Measurements from ENCODE around the gene FIGLA.

The FIGLA gene, protein sequence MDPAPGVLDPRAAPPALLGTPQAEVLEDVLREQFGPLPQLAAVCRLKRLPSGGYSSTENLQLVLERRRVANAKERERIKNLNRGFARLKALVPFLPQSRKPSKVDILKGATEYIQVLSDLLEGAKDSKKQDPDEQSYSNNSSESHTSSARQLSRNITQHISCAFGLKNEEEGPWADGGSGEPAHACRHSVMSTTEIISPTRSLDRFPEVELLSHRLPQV

DNA sequence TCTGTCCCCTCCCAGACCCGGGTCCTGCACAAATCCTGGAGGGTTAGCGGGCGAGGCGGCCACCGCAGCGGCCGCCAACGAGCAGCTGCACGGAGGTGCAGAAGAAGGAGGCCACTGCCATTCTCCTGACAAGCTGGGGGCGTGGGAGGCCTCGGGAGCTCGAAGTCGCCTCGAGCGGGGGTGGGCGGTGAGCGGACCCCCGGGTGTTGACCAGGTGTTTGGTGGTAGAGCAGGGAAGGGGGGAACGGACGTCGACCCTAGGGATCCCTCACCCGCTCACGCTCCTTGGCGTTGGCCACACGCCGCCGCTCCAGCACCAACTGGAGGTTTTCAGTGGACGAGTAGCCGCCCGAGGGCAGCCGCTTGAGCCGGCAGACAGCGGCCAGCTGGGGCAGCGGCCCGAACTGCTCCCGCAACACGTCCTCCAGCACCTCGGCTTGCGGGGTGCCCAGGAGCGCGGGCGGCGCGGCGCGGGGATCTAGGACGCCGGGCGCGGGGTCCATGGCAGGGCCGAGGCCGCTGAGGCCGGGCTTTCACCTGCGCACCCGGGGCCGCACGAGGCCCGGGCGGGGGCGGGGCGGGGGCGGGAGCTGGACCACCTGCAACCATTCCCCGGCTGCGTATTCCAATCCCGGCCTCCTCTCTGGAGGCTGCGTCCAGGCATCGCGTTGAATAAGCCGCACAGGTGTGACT lies at the start of gene FIGLA:
FIGLA (minus strand) TSS at position 508 of the 693 bp plus-strand sequence; CDS start at position 503, 5 bp downstream.
- DNase-seq (ENCODE audit: low spot score): peak; percentile 72

DNA sequence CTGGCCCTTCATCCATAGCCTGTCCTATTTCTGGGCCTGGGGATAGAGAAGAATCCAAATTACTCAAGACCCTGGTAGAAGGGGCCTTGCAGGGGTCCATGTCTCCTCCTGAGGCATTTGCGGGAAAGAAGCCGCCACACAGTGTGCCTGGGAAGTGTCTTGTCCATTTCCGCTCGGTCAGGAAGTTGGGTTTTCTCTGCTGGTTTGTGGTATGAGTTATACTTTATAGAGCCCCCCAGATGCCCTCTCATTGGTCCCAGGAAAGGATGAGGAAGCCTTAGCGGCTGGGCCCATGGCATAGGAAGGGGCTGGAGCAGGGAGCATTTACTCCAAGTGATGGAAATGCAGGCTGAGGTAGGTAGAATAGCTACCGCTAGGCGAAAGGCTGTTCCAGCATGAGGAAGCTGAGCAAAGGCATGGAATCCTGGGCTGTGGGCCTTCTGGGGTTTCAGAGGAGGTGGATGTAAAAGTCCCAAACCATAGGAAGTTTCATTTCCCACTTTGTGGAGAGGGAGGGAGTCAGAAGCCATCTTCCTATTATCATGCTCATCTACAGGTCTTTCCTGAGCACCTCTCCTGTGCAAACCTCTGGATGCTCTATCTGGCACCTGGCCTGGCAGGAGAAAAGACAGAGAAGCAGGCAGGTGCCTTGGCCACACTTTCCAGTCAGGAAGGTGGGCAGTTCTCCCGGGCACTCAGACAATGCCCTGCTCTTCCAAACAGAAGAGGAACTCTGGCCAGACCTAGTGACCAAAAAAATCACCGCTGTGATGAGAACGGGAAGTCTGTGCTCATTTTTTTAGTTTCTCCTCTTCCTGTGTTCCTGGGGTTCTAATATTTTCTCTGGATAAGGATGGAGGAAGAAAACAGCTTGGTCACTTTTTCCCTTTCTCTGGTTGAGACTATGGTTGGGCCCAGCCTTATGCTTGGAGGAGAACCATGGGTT lies 47.8 kb upstream of the FIGLA start:
- DNase-seq (ENCODE audit: low spot score): no peak

DNA sequence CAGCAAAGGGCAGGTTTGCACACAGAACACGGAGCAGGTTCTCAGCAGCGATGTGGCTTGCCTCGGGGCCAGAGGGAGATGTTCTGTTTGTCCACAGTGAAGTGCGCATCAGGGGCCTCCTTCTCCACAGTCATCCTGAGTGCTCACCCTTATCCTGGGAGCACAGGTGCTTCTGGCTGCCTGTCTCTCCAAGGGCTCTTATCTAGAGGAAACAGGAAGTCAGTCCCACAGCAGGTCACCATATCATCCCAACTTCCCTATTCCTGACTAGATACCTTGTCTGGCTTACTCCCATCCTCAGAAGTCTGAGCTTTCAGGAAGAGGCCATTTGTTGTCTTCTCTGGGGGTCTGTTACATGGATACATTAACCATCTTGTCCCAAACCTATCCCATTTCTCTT lies 45.2 kb upstream of the FIGLA start, which contains the start of gene CD207:
CD207 (minus strand) TSS at position 174 of the 400 bp plus-strand sequence; CDS start at position 134, 40 bp downstream.
- DNase-seq (ENCODE audit: low spot score): no peak

DNA sequence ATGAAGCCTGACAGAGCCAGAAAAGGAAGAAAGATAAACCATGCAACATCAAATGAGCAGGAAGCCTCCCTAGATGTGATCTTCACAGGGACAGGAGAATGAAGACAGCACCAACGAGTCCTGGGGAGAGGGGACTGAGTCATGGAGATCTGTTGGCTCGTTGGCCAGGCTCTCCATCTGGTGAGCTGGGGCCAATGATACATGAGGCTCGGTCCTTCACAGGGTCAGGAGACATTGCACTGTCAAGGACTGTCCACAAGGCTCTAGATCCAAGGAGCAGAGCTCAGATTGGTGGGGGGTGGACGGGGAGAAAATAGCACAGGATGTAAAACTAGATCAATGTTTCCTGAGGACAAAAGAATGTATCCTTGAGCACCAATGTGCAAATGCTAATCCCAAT lies 44.4 kb upstream of the FIGLA start:
- DNase-seq (ENCODE audit: low spot score): no peak

DNA sequence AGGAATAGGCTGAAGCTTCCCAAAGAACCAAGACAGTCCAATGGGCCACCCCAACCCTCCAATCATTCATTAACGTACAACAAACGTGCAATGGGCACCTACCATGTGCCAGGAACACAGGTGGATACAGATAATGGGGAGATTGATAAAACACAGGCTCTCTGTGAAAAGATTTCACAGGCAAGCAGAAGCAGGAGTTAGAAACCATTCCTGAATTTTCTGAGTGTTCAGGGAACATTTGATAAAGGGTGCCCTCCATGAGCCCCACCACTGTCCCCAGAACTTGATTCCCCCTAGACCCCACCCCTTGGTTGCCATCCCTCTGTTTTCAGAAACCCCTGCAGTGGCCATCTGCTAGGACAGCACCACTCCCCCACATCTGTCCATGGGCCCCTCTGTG lies 43.7 kb upstream of the FIGLA start:
- DNase-seq (ENCODE audit: low spot score): no peak

DNA sequence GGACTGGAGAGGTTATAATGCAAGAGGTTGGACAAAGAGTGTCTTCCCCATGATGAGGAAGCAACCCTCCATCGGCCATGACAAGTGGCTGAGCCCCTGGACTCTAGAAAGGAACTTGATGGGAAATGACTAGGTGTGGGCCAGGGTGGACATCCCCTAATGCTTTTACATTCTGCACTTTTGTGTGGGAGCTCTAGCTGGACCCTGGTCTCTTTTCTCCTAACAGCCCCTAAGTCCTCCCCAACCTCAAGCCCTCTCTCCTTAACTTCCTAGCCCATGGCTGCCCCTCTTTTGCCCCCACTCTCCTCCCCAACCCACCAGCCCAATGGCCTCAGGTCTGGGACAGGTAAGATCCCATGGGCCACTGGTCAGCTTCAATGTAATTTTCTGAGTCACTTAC lies 42.8 kb upstream of the FIGLA start:
- DNase-seq (ENCODE audit: low spot score): no peak

DNA sequence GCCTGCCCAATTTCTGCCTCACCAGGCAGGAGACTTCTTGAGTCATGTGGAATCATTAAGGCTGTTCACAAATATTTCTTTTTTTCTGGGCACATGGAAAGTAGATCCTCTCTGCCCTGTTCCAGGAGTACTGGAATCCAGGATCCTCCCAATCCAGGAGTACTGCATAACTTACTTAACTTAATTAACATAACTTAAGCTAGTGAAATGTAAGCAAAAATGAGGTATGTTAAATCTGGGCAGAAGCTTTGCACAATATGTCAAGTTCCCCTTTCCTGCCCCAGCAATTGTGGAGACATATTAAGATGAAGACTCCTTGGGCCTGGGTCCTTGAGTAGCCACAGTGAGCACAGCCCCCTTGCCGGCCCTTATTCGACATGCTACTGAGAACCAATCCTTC lies 41.9 kb upstream of the FIGLA start:
- no peak for DNase-seq (ENCODE audit: low spot score)

DNA sequence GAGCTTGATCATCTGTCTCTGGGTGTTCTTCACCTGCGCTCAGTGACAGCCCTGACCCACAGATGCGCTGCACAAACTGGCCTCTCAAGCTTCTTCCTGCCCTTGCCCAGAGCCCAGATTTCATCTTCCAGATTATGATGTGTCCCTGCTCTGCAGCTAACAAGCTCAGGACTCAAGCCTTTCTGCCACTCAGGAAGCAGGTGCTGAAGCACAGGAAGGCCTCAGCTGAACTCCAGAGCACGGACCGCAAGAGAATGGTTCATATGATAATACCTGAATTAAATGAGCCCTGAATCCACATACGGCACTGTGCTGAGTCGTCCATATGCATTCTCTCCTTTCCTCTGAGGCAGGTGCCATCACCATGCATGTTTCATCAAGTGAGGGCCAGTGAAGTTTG lies 41.4 kb upstream of the FIGLA start:
- no peak for DNase-seq (ENCODE audit: low spot score)

DNA sequence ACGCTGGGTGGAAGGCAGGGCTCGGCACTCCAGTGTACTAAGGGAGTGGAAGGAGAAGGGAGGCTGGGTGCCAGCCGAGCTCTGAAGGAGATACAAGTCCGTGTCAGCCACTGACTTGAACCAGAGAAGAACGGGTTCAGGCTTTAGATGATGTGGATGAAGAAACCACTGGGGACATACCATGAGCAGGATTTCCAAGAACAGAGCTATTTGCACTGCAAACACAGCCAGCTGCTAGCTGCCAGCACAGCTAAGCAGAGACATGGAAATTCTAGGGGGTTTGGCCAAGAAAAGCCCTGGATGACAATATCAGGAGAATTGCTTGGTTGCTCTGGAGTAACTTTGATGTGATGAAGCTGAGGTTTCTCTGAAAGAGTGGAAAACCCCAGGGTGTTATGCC lies 39.9 kb upstream of the FIGLA start:
- DNase-seq (ENCODE audit: low spot score): no peak

DNA sequence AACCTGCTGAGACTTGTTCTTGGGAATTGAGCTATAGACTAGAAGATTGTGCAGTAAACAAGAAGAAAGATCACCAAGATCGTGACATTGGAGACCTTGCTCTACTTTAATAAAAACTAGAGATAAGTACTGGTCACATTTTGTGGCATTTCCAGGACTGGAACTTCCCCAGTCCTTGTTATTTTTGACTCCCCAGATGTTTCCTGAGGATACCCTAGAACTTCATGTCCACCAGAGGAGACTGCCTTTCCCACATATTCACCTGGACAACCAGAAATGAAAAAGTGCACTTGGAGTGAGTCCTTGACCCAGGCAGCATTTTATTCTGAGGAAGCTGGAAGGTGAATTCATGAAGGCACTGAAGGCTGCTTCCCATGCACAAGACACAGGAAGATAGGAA lies 39.5 kb upstream of the FIGLA start:
- DNase-seq (ENCODE audit: low spot score): no peak

DNA sequence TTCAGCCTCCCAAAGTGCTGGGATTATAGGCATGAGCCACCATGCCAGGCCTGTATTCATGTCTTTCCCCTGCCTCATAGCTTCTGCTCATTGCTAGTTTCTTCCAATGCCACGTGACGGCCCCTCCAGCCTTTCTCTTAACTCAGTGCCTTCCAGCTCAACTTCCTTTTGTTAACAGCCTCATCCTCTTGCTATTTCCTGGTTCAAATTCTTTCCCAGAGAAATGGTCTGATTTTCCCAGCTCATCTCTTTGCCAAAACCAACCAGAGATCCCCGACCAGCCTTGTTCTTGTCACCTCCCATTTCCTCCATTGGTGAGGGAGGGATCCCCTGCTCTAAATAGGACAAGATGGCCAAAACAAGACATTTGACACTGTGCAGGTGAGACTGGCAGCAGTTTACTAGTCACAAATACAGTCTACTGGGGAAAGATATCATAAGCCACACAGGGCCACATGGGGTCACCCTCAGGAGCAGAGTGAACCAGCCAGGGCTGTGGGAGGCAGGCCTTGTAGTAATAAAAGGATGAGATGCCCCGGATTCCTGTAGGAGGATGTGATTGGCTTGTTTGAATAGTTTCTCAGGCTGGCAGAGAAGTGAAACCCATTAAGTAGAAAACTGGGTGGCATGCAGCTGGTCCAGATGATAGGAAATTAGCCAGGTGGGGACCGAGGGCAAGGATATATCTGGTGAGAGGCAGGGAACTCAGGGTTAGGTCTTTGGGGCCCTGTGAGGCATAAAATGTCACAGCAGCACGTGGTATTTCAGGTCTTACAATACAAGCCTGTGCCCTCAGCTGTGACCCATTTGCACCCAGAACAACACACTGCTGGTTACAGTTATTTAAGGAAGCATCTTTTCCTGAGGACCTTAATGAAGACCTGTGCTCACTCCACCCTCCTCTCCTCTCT lies 38.7 kb upstream of the FIGLA start:
- no peak for DNase-seq (ENCODE audit: low spot score)

DNA sequence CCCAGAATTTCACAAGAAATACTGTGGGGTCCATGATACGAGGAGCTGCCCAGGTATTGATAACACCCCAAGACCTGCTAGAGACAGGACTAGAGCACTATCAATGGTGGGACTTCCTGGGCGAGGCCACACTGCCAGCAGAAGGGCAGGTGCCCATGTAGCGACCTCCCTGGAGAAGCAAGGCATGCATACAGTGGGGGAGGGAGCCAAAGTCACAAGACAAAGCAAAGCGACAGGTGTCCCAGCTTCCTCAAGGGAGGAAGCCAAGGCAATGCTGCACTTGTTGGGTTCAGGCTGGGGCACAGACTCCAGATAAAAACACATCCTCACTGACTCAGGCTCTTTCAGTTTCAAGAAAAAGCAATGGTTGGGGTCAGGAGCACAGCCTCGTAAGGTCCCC lies 37.7 kb upstream of the FIGLA start:
- DNase-seq (ENCODE audit: low spot score): no peak

DNA sequence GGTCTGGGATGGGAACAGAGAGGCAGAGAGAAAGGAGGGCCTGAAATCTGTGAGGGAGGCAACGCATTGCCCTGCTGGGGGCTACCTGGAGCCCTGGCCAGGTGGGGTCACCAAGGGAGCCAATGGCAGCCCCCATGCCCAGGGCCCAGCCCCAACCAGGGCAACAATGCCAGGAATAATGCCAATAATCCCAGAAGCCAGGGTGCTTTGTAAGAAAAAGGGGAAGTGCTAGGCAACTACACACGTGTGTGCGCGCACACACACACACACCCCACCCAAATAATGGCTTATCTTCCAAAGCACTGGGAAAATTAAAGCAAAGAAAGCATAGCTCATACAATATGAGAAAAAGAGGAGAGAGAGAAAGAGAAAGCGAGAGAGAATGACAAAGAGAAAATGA lies 36.9 kb upstream of the FIGLA start:
- no peak for DNase-seq (ENCODE audit: low spot score)

DNA sequence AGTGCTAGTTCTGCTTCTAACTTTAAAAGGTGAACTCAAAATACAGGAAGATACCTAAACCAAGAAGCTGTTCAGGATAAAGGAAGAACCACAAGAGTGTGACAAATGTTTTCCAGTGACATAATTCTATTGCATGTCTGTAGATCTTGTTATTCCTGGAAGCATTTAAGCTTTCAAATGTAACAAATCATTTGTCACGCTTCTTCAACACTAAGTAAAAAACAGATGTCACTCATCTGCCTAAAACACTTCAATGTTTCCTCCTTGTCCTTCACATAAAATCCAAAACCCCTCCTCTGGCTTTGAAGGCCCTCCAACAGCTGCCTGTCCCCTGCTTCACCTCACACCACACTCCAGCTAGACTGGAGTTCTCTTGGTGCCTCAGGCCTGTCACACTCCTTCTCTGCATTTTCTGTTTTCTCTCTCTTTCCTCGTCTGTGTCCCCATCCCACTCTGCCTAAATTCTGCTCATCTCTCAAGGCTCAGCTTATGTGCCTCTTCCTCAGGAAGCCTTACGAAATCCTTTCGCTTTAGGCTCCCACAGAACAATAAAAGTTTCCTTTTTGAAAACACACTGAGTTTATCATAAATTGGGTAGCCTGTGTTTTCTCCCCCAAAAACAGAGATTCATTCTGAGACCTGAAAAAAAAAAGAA lies 36.4 kb upstream of the FIGLA start:
- no peak for DNase-seq (ENCODE audit: low spot score)

DNA sequence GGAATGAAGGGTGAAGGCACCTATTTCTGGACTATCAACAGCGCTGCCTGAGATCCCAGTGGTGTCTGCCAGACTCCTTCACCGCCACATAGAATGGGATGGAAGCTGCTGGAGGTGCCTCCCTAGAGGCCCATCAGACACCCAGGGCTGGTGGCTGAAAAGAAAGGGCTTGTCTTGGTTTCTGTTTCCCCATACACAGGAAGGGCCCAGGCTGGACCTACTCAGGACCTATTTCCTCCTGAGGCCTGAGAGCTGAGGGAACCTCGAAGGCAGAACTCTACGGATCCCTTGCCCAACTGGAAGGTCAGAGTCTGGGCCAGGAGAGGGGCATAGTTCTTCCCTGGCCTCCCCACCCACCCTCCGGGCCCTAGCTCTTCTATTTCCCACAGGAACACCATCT lies 32.8 kb upstream of the FIGLA start:
- no peak for DNase-seq (ENCODE audit: low spot score)

DNA sequence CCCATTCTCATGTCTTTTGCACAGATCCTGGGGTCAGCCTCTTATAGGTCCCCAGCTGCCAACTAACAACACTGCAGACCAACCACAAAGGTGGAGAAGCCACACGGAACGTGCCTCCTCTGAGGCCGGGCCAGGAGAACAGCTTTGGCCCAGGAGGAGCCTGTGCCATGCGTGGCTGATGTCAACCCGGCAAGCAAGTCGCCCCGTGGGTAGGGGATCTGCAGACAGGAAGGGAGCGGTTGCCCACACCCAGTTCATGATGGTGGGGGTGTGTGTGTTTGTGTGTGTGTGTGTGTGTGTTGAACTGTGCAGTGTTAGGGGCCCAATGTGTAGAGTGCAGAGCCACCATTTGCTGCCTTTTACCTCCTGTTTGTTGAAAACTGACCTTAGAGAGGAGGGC lies 32.4 kb upstream of the FIGLA start:
- no peak for DNase-seq (ENCODE audit: low spot score)

DNA sequence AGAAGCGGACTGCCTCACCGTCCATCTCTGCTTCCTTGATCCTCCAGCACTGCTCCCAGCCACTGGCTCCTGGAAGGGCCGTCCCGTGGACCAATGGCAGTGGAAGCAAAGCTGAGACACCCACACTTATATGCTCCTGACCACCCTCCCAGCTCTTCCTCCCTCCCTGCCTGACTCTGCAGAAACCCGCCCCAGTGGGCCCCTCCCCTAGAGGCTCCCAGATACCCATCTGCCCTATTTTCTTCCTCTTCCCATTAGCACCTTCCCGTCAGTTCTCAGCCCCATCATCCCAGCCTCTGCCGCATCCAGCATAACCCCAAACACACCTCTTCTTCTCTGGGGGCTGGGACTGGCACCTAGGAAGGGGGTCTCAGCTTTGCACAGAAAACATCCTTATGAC lies 30.1 kb upstream of the FIGLA start, which contains the start of gene CLEC4F:
CLEC4F (minus strand) TSS at position 101 of the 400 bp plus-strand sequence; CDS start at position 25, 76 bp downstream.
- no peak for DNase-seq (ENCODE audit: low spot score)

DNA sequence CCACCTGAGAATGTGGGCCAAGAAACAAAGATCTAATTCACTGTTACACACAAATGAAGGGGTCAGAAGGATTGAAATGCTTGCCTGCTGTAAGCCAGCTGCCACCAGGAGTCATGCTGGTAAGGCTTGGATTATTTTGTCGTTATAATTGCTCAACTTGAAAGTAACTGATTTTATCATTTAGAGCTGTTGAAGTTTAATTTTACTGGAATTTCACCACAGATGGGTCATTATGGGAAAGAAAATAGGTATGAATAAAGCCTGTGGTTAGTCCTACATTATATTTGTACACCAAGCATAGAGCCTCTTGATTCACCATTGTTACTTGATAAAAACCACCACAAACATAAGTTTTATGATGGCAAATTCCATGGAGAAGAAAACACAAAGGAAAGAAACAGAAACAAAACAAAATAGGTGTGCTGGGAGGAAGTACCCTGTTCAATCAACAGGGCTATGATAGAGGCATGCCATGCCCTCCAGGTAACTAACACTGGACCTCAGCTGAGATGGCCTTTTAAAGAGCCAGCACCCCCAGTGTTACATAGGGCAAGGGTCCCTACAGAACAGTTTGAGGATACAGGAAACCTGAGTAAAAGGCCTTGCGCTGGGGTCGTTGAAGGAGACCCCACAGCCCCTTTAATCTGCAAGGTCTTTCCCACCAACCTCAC lies 27.0 kb upstream of the FIGLA start:
- no peak for DNase-seq (ENCODE audit: low spot score)

DNA sequence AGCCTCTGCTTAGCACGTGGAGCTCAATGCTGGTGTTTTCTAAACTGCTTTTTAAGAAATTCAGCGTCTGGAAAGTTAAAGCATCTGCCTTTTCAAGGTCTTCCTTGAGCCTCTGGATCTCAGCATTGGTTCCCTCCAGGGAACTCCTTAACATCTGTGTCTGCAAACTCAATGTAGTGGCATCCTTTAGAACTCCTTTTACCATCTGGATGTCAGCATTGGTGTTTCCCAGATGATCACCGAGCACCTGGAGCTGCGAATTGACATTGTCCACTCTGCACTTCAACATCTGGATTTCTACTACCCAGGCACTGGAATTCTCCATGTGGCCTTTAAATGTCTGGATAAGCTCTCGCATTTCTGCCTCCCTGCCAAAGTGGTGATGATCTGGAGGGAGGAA lies 26.3 kb upstream of the FIGLA start:
- DNase-seq (ENCODE audit: low spot score): no peak

All from ecto neural progenitor cell (in vitro differentiated cells).